T-helper 17 cell (primary cell): Measurements from ENCODE around the gene HSPA13. TPM values are rescaled to one million over a fixed set of nuclear protein-coding genes. Genes with fewer than 3 reads are reported as not detected.

Experiments used
- ATAC-seq: fragments of 150-1000 bp; cut with Tn5 transposase; 2 replicates; pipeline ENCODE4 v1.10.0; 2021; ENCODE audit warnings: mild to moderate bottlenecking, moderate library complexity
- DNase-seq, 3 donors: peaks; one replicate each; pipeline versions ENCODE4 v3.0.0 to v3.0.0-alpha.2; 2020 to 2021
- H3K9me3 ChIP-seq: one replicate; pipeline ENCODE4 v1.7.0; 2013; ENCODE audit warnings: low read length, mild to moderate bottlenecking; ENCODE audit not compliant: control insufficient read depth, poor library complexity, severe bottlenecking
- H3K27ac Mint-ChIP-seq: one replicate; pipeline ENCODE4 v1.8.0; 2022; ENCODE audit warnings: mild to moderate bottlenecking, moderate library complexity, mixed read lengths
- H3K27me3 Mint-ChIP-seq: one replicate; pipeline ENCODE4 v1.8.0; 2022; ENCODE audit warnings: mixed read lengths
- H3K36me3 Mint-ChIP-seq: one replicate; pipeline ENCODE4 v1.8.0; 2022; ENCODE audit warnings: low read depth, mixed read lengths
- H3K4me1 Mint-ChIP-seq: one replicate; pipeline ENCODE4 v1.8.0; 2022; ENCODE audit warnings: mild to moderate bottlenecking, mixed read lengths
- H3K4me3 Mint-ChIP-seq: one replicate; pipeline ENCODE4 v1.8.0; 2022; ENCODE audit warnings: mild to moderate bottlenecking, moderate library complexity, mixed read lengths
- total RNA-seq, 4 donors: library from RNA in 2 of 4; stranded (reverse) in 2 of 4; gene quantifications; one replicate each; pipeline ENCODE4 v1.2.3 and lab custom pipeline; 2022 to 2026

HSPA13 gene, protein sequence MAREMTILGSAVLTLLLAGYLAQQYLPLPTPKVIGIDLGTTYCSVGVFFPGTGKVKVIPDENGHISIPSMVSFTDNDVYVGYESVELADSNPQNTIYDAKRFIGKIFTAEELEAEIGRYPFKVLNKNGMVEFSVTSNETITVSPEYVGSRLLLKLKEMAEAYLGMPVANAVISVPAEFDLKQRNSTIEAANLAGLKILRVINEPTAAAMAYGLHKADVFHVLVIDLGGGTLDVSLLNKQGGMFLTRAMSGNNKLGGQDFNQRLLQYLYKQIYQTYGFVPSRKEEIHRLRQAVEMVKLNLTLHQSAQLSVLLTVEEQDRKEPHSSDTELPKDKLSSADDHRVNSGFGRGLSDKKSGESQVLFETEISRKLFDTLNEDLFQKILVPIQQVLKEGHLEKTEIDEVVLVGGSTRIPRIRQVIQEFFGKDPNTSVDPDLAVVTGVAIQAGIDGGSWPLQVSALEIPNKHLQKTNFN
- total RNA-seq (10 to 100 TPM; 24.1 to 32.3 TPM), total RNA-seq (lab: John Stamatoyannopoulos, UW) (46.0 to 86.9 reads per million in 2 donors)

DNA sequence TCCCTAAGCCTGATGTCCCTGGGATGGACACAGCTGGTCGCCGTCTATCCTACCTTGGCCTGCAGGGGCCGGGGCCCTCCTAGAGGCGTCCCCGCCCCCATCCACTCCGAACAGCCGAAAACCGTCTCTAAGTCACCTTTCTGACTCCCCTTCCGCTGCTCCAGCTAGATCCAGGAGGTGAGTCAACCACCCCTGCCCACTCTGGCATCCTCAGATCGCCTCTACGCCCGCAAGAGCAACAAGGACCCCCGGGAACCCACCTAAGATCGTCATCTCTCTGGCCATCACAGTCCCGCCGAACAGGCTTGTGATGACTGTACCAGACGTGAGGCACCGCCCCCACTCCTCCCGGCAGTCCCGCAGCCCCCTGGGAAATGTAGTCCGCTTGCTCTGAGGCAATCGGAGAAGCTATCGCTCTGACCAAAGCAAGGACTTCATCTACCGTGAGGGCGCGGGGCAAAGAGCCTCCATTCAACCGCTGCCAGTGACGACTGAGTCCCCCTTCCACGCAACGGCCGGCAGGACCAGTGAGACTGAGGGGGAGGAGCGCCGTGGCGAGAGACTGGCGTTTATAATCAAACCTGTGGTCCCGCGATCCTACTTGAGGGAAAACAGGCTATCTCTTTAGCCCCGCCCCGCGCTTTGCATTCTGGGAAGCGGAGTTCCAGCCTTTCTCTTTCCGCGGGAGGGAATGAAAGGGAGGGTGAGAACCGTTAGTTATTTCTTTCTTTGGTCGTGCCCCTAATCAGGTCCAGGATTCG, at the start of gene HSPA13:
TSS of gene HSPA13 (minus strand) at position 312 of the 761 bp plus-strand sequence. CDS start at position 285, 27 bp downstream.
- peaks cover 25% of the 10 kb centered on the region for H3K4me1 Mint-ChIP-seq
- H3K9me3 ChIP-seq = no peaks in the 10 kb centered on the region
- H3K27me3 Mint-ChIP-seq = no peaks in the 10 kb centered on the region
- peaks cover 3% of the 10 kb centered on the region for H3K36me3 Mint-ChIP-seq
- peak within 1 kb of the TSS; percentile 100 for H3K4me3 Mint-ChIP-seq
- H3K27ac Mint-ChIP-seq = peak within 1 kb of the TSS; percentile 100
- peak; percentile 95 for ATAC-seq
- peak; percentile 93 to 98 (median 97) for DNase-seq

DNA sequence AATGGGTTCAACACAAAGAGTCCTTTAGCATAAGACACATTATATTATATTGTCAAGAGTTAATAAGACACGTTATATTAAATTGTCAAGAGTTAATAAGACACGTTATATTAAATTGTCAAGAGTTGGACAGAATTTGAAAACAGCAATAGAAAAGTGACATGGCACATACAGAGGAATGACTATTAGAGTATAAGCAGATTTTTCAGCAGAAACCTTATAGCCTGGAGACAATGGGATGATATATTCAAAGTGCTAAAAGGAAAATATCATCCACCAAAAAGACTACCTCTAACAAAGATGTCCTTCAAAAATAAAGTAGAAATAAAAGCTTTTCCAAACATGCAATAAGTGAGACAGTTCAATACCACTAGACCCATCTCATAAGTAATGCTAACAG, 36.0 kb upstream of the HSPA13 start:
- Mint-ChIP-seq H3K4me1 (no peaks in the 10 kb centered on the region), H3K27me3 (no peaks in the 10 kb centered on the region), H3K27ac (no peak overlapping the region), H3K36me3 (peaks cover 2% of the 10 kb centered on the region), H3K4me3 (no peak overlapping the region)
- ATAC-seq (no peak), DNase-seq (no peak)
- peaks cover 17% of the 10 kb centered on the region for H3K9me3 ChIP-seq

DNA sequence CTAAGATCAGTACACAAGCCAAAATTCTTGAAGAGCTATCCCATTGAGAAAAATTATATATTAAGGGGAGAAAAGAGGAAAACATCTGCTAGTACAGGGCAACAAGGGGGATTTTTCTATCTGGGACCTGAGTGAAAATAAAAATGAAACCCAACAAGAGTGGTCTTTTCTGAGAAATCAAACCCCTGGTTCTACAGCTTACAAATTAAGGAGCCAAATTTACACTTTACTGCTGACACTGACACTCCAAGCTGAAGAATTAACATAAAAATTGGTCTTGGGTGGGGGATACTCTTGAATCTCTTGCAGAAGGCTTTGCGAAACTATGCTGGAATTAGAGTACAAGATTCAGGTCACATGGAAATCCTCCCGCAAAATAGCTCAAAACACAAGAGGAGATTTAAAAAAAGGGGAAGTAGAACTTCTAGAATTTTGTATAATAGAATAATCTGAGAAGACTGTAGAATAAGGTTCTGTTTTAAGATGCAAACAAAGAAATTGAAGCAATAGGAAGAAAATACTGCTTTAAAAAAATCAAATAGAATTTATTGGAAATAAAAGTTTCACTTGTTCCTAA, 32.1 kb upstream of the HSPA13 start:
- no peak overlapping the region for H3K4me3 Mint-ChIP-seq

DNA sequence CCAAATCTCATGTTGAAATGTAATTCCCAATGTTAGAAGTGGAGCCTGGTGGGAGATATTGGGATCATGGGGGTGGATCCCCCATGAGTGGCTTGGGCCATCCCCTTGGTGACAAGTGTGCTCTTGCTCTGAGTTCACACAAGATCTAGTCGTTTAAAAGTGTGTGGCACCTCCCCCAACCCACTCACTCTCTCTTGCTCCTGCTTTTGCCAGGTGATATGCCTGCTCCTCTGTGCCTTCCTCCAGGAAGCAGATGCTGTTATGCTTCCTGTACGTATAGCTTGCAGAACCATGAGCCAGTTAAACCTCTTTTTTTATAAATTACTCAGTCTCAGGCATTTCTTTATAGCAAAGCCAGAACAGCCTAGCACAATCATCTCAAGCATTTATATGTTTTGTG, 23.0 kb upstream of the HSPA13 start:
- no peaks in the 10 kb centered on the region for H3K36me3 Mint-ChIP-seq
- no peak overlapping the region for H3K4me3 Mint-ChIP-seq
- no peak for DNase-seq

More for the DNA sequence above, 32.1 kb upstream of the HSPA13 start:
- no peak for DNase-seq
- Mint-ChIP-seq H3K27ac (no peak overlapping the region), H3K36me3 (no peaks in the 10 kb centered on the region), H3K4me1 (no peaks in the 10 kb centered on the region), H3K27me3 (peaks cover 7% of the 10 kb centered on the region)
- H3K9me3 ChIP-seq = peaks cover 11% of the 10 kb centered on the region
- no peak for ATAC-seq

DNA sequence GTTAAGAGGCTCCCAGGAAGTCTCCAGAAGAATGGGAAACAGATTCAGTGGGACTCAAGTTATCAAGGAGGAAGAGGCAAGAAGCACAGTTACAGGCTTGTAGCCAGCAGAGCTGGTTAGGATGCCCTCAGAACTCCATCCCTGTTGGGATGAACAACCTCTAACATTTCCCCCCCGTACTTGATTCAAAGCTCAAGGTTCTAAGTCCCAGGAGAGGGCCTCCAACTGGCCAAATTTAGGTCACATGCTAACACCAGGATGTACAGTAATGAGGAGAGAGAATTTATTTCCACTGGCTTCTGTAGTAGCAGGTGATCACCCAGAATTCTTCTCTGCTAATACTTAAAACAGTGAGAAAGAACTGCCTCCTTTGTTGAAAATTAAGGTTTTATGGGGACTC, 22.3 kb upstream of the HSPA13 start:
- no peaks in the 10 kb centered on the region for H3K36me3 Mint-ChIP-seq
- no peak overlapping the region for H3K4me3 Mint-ChIP-seq
- no peak overlapping the region for H3K27ac Mint-ChIP-seq
- ATAC-seq (no peak), DNase-seq (no peak)
- H3K27me3 Mint-ChIP-seq = no peaks in the 10 kb centered on the region
- no peaks in the 10 kb centered on the region for H3K9me3 ChIP-seq
- H3K4me1 Mint-ChIP-seq = no peaks in the 10 kb centered on the region

More for the DNA sequence above, 23.0 kb upstream of the HSPA13 start:
- H3K4me1 Mint-ChIP-seq = no peaks in the 10 kb centered on the region
- H3K27me3 Mint-ChIP-seq = no peaks in the 10 kb centered on the region
- no peak for ATAC-seq
- H3K9me3 ChIP-seq = no peaks in the 10 kb centered on the region
- no peak overlapping the region for H3K27ac Mint-ChIP-seq

DNA sequence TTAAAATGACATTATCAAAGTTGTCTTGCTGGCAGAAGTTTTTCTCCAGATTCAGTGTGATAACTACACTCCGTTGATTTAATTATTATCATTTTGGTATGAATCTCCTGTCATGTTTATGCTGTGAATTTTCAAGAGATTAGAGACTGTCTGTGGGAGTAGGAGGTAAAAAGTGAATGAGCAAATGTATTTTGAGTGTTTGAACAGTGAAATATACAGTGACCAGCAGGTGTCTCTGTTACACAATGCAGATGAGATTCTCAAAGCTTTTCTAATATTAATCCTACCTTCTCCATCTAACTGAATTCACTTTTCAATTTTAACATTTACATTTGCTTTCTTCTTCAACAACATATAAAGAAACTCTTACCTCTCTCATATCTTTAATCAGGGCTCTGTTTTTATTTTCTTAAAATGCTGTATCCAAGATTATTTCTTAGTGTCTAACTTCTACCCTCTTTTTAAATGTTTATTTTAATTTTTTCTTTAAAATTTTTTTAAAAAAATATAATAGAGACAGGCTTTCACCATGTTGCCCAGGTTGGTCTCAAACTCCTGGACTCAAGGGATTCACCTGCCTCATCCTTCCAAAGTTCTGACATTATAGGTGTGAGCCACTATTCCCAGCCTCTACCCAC, 20.9 kb upstream of the HSPA13 start:
- H3K4me1 Mint-ChIP-seq = no peaks in the 10 kb centered on the region
- ATAC-seq (no peak), DNase-seq (no peak)
- H3K27me3 Mint-ChIP-seq = no peaks in the 10 kb centered on the region
- H3K4me3 Mint-ChIP-seq = no peak overlapping the region
- no peaks in the 10 kb centered on the region for H3K9me3 ChIP-seq
- H3K27ac Mint-ChIP-seq = no peak overlapping the region
- H3K36me3 Mint-ChIP-seq = no peaks in the 10 kb centered on the region

DNA sequence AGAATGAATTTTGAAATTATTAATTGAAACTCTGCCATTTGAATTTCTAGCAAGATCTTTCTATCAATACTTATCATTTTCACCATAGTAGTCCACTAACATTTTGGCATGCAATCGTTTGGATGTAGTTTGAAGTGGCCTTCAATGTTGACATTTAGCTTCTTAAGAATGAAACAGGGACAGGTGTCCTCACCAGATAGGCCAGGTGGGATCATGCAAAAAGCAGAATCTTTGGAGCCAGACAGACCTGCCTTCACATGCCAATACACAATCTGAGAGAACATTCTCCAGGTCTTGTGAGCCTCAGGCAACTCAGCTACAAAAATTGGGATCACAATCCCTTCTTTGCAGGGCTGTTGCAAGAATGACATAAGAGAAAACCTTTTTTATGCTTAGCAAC, 18.3 kb upstream of the HSPA13 start:
- Mint-ChIP-seq H3K4me1 (no peaks in the 10 kb centered on the region), H3K36me3 (no peaks in the 10 kb centered on the region), H3K4me3 (no peak overlapping the region), H3K27me3 (no peaks in the 10 kb centered on the region), H3K27ac (no peak overlapping the region)
- no peaks in the 10 kb centered on the region for H3K9me3 ChIP-seq
- ATAC-seq (no peak), DNase-seq (no peak)

DNA sequence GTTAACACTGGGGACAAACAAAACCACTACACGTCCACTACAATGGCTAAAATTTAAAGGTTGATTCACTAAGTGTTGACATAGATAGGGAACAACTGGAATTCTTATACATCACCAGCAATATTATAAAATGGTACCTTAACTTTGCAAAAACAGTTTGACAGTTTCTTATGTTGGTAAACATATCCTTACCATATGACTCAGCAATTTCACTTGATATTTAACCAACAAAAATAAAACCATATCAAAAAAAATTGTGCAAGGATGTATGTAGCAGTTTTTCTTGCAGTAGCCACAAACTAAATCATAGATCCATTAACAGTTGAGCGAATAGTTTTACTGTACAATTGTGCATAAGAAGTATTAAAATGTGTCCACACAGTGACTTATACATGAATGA, 5.3 kb upstream of the HSPA13 start:
- Mint-ChIP-seq H3K4me1 (peaks cover 7% of the 10 kb centered on the region), H3K4me3 (no peak overlapping the region), H3K27me3 (no peaks in the 10 kb centered on the region), H3K36me3 (no peaks in the 10 kb centered on the region), H3K27ac (no peak overlapping the region)
- ATAC-seq (no peak), DNase-seq (no peak)
- no peaks in the 10 kb centered on the region for H3K9me3 ChIP-seq

DNA sequence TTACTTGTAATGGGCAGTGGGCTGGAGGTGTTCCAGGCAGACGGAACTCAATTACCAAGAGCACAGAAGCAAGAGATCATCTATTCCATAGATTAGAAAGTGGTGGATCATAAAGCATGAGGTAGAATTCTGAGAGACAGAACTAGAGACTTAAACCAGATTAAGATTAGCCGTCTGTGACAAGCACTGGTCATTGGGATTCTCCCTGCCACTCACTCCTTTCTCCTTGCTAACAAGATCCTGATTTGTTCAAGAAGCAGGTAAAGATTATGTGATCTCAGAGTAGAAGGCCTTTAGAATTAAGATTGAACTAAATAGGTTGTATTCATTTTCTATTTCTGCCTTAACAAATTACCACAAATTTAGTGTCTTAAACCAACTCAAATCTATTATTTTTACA, 1.5 kb upstream of the HSPA13 start:
- peaks cover 3% of the 10 kb centered on the region for H3K36me3 Mint-ChIP-seq
- peak overlapping the region; percentile 100 for H3K27ac Mint-ChIP-seq
- H3K9me3 ChIP-seq = no peaks in the 10 kb centered on the region
- peak overlapping the region; percentile 100 for H3K4me3 Mint-ChIP-seq
- DNase-seq (no peak), ATAC-seq (no peak)
- no peaks in the 10 kb centered on the region for H3K27me3 Mint-ChIP-seq
- peaks cover 22% of the 10 kb centered on the region for H3K4me1 Mint-ChIP-seq

DNA sequence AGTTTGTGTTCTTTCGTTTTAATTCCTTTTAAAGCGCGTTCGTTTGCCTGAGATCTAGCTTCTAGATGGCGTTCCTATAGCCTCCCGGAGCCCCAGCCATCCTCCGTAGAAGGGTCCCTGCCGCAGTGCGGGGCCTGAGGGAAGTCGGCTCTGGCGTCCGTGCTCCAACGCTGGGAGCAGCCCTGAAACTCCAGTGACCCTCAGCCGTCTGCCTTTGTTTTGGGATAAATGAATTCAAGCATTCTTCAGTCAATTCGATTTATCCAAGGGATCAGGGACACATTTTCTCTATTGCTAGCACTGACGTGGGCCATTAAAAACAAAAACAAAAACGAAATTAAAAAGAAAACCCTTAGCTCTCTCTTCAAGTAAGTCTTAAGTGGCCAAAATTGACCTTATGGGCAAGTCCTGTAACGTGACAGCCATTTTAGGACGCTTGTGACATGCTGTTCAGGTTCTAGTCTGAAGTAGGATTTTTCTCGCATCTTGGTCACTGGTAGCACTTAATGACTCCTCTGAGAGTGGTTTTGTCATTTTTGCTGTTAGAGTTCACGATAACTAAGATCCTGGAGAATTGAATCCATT, 742 bp upstream of the HSPA13 start:
- Mint-ChIP-seq H3K27me3 (no peaks in the 10 kb centered on the region), H3K4me3 (peak overlapping the region; percentile 100), H3K36me3 (peaks cover 3% of the 10 kb centered on the region), H3K27ac (peak overlapping the region; percentile 100), H3K4me1 (peaks cover 25% of the 10 kb centered on the region)
- no peaks in the 10 kb centered on the region for H3K9me3 ChIP-seq
- DNase-seq = no peak
- ATAC-seq = peak; percentile 11

DNA sequence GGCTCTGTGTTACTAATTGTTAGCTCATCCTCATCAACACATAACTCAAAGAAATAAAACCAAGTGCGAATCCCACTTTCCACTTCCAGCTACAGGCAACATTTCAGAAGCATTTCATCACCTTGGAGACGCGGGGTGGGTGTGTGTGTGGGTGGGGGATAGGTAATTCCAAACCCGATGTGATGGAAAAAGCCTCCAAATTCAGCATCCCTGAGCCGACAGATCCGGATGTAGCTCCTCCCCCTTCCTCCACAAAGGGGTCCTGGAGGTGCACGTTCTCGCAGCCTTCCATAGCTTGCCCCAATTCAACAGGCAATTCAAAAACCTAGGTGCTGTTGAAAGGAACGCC, 486 bp downstream of the HSPA13 start:
- peaks cover 3% of the 10 kb centered on the region for H3K36me3 Mint-ChIP-seq
- DNase-seq = no peak

DNA sequence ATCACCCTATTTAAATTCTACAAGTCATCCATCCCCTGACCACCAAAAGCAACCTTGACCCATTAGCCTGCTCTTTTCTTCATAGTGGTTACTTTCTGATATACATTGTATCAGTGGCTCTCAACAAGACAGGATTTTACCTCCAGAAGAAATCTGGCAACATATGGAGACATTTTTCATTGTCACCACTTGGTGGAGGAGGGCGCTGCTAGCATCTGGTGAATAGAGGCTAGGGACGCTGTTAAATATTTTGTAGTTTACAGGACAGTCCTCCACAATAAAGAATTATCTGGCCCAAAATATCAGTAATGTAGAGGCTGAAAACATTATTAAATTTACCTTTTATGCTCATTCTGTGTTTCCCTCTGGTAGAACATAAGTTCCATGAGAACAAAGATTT, 6.1 kb downstream of the HSPA13 start:
- Mint-ChIP-seq H3K36me3 (peaks cover 8% of the 10 kb centered on the region), H3K27ac (no peak overlapping the region)

More for the DNA sequence above, 486 bp downstream of the HSPA13 start:
- no peaks in the 10 kb centered on the region for H3K9me3 ChIP-seq
- peak overlapping the region; percentile 100 for H3K27ac Mint-ChIP-seq
- peak overlapping the region; percentile 100 for H3K4me3 Mint-ChIP-seq
- no peaks in the 10 kb centered on the region for H3K27me3 Mint-ChIP-seq
- H3K4me1 Mint-ChIP-seq = peaks cover 25% of the 10 kb centered on the region
- ATAC-seq = peak; percentile 0

More for the DNA sequence above, 6.1 kb downstream of the HSPA13 start:
- ATAC-seq (no peak), DNase-seq (no peak)
- H3K4me1 Mint-ChIP-seq = peaks cover 17% of the 10 kb centered on the region
- no peaks in the 10 kb centered on the region for H3K9me3 ChIP-seq
- H3K4me3 Mint-ChIP-seq = no peak overlapping the region
- H3K27me3 Mint-ChIP-seq = no peaks in the 10 kb centered on the region
